ENCODE measurements around the gene BRSK2.

BRSK2 gene

GRCh38 chr11:1499261-1499890 is 109.6 kb downstream of the BRSK2 start:
- no peak for TF ChIP-seq CTCF (IDR thresholded peaks at IDR 0.05; ENCODE audit: control insufficient read depth, insufficient read depth, low read depth, low read length, missing control alignments)
- no peak for DNase-seq (ENCODE audit: low read depth)

GRCh38 chr11:1499899-1500298 is 110.2 kb downstream of the BRSK2 start:
- no peak for DNase-seq (ENCODE audit: low read depth)
- no peak for TF ChIP-seq CTCF (IDR thresholded peaks at IDR 0.05; ENCODE audit: control insufficient read depth, insufficient read depth, low read depth, low read length, missing control alignments)
- H3K4me3 ChIP-seq (ENCODE audit: control insufficient read depth, low read depth, low read length), result no peak overlapping the region

More at GRCh38 chr11:1499261-1499890, 109.6 kb downstream of the BRSK2 start:
- no peak overlapping the region for H3K4me3 ChIP-seq (ENCODE audit: control insufficient read depth, low read depth, low read length)

GRCh38 chr11:1500466-1501420 is 111.0 kb downstream of the BRSK2 start:
- no peak for DNase-seq (ENCODE audit: low read depth)

GRCh38 chr11:1501421-1502167 is 111.9 kb downstream of the BRSK2 start:
- DNase-seq (ENCODE audit: low read depth), result no peak
- no peak overlapping the region for H3K4me3 ChIP-seq (ENCODE audit: control insufficient read depth, low read depth, low read length)

More at GRCh38 chr11:1500466-1501420, 111.0 kb downstream of the BRSK2 start:
- H3K4me3 ChIP-seq (ENCODE audit: control insufficient read depth, low read depth, low read length), result no peak overlapping the region
- no peak for TF ChIP-seq CTCF (IDR thresholded peaks at IDR 0.05; ENCODE audit: control insufficient read depth, insufficient read depth, low read depth, low read length, missing control alignments)

GRCh38 chr11:1502168-1502953 is 112.6 kb downstream of the BRSK2 start:
- TF ChIP-seq CTCF (IDR thresholded peaks at IDR 0.05; ENCODE audit: control insufficient read depth, insufficient read depth, low read depth, low read length, missing control alignments), result no peak
- no peak overlapping the region for H3K4me3 ChIP-seq (ENCODE audit: control insufficient read depth, low read depth, low read length)
- DNase-seq (ENCODE audit: low read depth), result no peak

More at GRCh38 chr11:1501421-1502167, 111.9 kb downstream of the BRSK2 start:
- TF ChIP-seq CTCF (IDR thresholded peaks at IDR 0.05; ENCODE audit: control insufficient read depth, insufficient read depth, low read depth, low read length, missing control alignments), result no peak
